Measurements from ENCODE around the gene MINDY4. TPM values are rescaled to one million over a fixed set of nuclear protein-coding genes. Genes with fewer than 3 reads are reported as not detected.

MINDY4 gene
- total RNA-seq, 2 donors from 2014 or later: 2.2 to 4.2 TPM

DNA sequence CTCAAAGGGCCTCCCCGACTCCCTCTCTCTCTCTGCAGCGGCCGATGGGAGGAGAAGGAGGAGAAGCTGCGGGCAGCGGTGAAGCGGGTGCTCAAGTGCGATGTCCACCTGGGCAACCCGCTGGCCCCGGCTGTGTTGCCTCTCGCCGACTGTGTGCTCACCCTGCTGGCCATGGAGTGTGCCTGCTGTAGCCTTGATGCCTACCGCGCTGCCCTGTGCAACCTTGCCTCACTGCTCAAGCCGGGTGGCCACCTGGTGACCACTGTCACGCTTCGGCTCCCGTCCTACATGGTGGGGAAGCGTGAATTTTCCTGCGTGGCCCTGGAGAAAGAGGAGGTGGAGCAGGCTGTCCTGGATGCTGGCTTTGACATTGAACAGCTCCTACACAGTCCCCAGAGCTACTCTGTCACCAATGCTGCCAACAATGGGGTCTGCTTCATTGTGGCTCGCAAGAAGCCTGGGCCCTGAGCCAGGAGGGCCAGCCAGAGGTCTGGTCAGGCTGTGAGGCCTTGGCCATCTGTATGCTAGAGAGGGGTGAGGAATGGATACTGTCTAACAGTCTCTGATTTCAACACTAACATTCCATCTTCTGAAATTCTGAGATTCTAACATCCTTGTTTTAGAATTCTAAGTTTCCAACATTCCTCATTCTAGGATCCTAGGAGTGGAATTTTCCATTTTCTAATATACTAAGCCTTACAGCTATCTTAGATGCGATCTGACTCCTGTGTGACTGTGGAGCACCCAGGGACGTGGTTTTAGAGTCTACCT, 15.6 kb upstream of the MINDY4 start:
- no peak overlapping the region for H3K4me3 ChIP-seq
- H3K27me3 ChIP-seq: no peaks in the 10 kb centered on the region
- H3K4me1 ChIP-seq: no peaks in the 10 kb centered on the region

DNA sequence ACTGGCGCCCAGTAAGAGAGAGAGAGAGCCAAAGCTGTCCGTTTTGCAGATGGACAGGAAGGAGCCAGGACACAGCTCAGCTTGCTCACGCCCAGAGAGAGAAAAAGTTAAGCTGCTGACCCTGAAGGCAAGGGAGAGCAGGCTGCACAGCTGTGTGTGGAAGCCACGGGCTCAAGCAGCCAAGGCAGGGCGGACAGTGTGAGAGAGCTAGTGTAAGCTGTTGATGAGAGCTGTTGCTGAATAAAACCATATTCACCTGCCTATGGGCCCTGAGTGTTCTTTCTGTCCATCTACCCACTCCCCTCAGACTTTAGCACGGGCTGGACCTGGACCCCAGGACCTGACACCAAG, 13.9 kb upstream of the MINDY4 start:
- Histone ChIP-seq H3K4me3 (no peak overlapping the region), H3K9ac (ENCODE audit: low read depth in 2 of 2, low read length in 2 of 2) (no peak overlapping the region), H3K4me1 (no peaks in the 10 kb centered on the region), H3K27ac (no peak overlapping the region), H3K27me3 (no peaks in the 10 kb centered on the region), H3K9me3 (no peaks in the 10 kb centered on the region), H3K36me3 (no peaks in the 10 kb centered on the region)
- intact Hi-C loops (cut with DNase I): no loop called here
- TF ChIP-seq CTCF (IDR thresholded peaks at IDR 0.05): no peak
- no peak for DNase-seq

More for the DNA sequence above, 15.6 kb upstream of the MINDY4 start:
- no peak for DNase-seq
- no peak overlapping the region for H3K27ac ChIP-seq
- intact Hi-C loops (cut with DNase I): no loop called here
- H3K9me3 ChIP-seq: no peaks in the 10 kb centered on the region
- no peak overlapping the region for H3K9ac ChIP-seq (ENCODE audit: low read depth in 2 of 2, low read length in 2 of 2)
- no peaks in the 10 kb centered on the region for H3K36me3 ChIP-seq
- no peak for TF ChIP-seq CTCF (IDR thresholded peaks at IDR 0.05)

DNA sequence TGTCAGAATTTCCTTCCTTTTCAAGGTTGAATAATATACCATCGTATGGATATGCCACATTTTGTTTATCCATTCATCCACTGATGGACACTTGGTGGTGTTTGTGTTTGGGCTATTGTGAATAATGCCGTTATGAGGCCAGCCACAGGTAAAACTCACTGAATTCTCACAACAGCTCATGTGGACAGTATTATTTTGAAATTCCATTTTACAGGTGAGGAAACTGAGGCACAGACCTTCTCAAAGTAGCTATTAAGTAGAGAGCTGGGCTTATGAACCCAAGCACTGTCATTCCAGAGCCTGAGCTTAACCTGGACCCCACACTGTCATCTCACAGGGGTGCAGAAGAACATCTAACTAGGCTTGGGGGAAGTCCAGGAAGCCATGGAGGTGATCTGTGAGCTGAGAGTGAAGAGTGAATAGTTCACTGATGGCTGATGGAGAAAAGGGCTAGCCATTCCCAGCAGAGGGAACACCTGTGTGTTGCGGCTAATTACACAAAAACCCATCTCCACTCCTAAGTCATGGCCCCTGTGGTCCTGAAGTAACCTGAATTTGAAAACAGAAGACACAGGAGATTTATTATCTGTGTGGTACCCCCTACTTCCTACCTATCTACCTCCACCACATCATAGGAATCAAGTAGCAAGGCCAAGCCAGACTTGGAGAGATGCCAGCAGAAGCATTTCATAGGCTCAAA, 10.6 kb upstream of the MINDY4 start:
- Histone ChIP-seq H3K36me3 (no peaks in the 10 kb centered on the region), H3K4me1 (no peaks in the 10 kb centered on the region), H3K9me3 (no peaks in the 10 kb centered on the region), H3K4me3 (no peak overlapping the region), H3K27ac (no peak overlapping the region), H3K9ac (ENCODE audit: low read depth in 2 of 2, low read length in 2 of 2) (no peak overlapping the region), H3K27me3 (no peaks in the 10 kb centered on the region)
- no peak for DNase-seq
- no peak for TF ChIP-seq CTCF (IDR thresholded peaks at IDR 0.05)
- intact Hi-C loops (cut with DNase I): no loop called here

GRCh38 chr7:30761214-30762156, 9.7 kb upstream of the MINDY4 start:
- H3K36me3 ChIP-seq: no peaks in the 10 kb centered on the region
- H3K27ac ChIP-seq: no peak overlapping the region
- no peak for TF ChIP-seq CTCF (IDR thresholded peaks at IDR 0.05)
- intact Hi-C loops (cut with DNase I): no loop called here
- H3K9me3 ChIP-seq: no peaks in the 10 kb centered on the region
- no peaks in the 10 kb centered on the region for H3K27me3 ChIP-seq
- H3K4me1 ChIP-seq: no peaks in the 10 kb centered on the region
- H3K4me3 ChIP-seq: no peak overlapping the region
- H3K9ac ChIP-seq (ENCODE audit: low read depth in 2 of 2, low read length in 2 of 2): no peak overlapping the region
- DNase-seq: no peak
